Right lobe of liver (tissue), 6 donors: ENCODE measurements around the gene PMEPA1. TPM values are rescaled to one million over a fixed set of nuclear protein-coding genes. Genes with fewer than 3 reads are reported as not detected.

Source experiments
- ATAC-seq, 4 donors: fragments of 200-7000 bp; cut with Tn5 transposase; one replicate each; pipeline ENCODE4 v1.9.1; 2020; ENCODE audit warnings: mild to moderate bottlenecking in 4 of 4, moderate library complexity in 4 of 4
- DNase-seq, 3 donors: peaks; one replicate each; pipeline ENCODE4 v3.0.0-alpha.2; 2020
- H3K27ac ChIP-seq, 3 donors: fragments of 200-600 bp; one replicate each; pipeline ENCODE4 v1.8.0; 2022
- H3K27me3 ChIP-seq, 2 donors: fragments of 200-600 bp; one replicate each; pipeline ENCODE4 v1.8.0; 2022
- H3K36me3 ChIP-seq, 4 donors: fragments of 200-600 bp; sonication (generic) in 1 of 4; one replicate each; pipeline versions ENCODE4 v1.5.1 to v1.8.0; 2017 to 2022; ENCODE audit warnings: control low read depth in 1 of 4
- H3K4me1 ChIP-seq, 4 donors: fragments of 200-600 bp; sonication (generic) in 1 of 4; one replicate each; pipeline versions ENCODE4 v1.5.1 to v1.8.0; 2017 to 2022; ENCODE audit warnings: control low read depth in 1 of 4
- H3K4me3 ChIP-seq, 3 donors: fragments of 200-600 bp; one replicate each; pipeline ENCODE4 v1.8.0; 2022
- H3K9me3 ChIP-seq, 4 donors: fragments of 200-600 bp; sonication (generic) in 1 of 4; one replicate each; pipeline versions ENCODE4 v1.5.1 to v1.8.0; 2017 to 2022; ENCODE audit warnings: control low read depth in 1 of 4
- CTCF ChIP-seq, 4 donors: fragments of 200-600 bp in 3 of 4; fragments of 450-650 bp in 1 of 4; IDR thresholded peaks; one replicate each; pipeline versions ENCODE4 v1.5.1 to v1.8.0; 2016 to 2022; ENCODE audit warnings: antibody characterized with exemption in 4 of 4, mild to moderate bottlenecking in 2 of 4
- POLR2A ChIP-seq: fragments of 450-650 bp; IDR thresholded peaks from one replicate; pipeline ENCODE4 v1.6.1; 2017; ENCODE audit warnings: antibody characterized with exemption, mild to moderate bottlenecking
- WGBS: methylation state at CpG from one replicate; pipeline ENCODE4 v1.1.6; 2018; ENCODE audit warnings: low coverage, low lambda C conversion rate; ENCODE audit not compliant: insufficient coverage; ENCODE audit errors: missing lambda C conversion rate; 5-methylcytosine and 5-hydroxymethylcytosine counted together
- intact Hi-C, 2 donors: fragments of 100-400 bp; cut with DNase I; formaldehyde crosslinking; loops; one replicate each; pipeline versions ENCODE4 v1.11.2 to v1.14.1; 2022
- total RNA-seq, 6 experiments: library from RNA; depleted of rRNA in 2 of 6; stranded (reverse); fragments of >200 nt in 2 of 6; fragmentation: NEBNext Ultra II Directional in 3 of 6; extraction: Animal tissue kit (Norgen Biotek cat#: 25700) in 3 of 6; gene quantifications; one replicate each; pipeline versions ENCODE4 v1.1.0 to v1.2.4, GENCODE V29; 2016 to 2023
- donor health status: DM: no; HTN: yes; CAD: no.
- donor health status: DM: no; HTN: no; CAD: no.
- donor health status: DM: no; HTN: no; CAD: no.
- donor health status: DM: no; HTN: yes; CAD: no.
- donor health status: DM: no; HTN: yes; CAD: no.

Gene PMEPA1
- total RNA-seq, 6 experiments from 2014 or later, result 0.50 to 2.3 (median 1.4) TPM

- H3K4me1 ChIP-seq, result no peaks in the 10 kb centered on the region
- no peak overlapping the region for H3K4me3 ChIP-seq
- no peak overlapping the region for H3K27ac ChIP-seq
- H3K27me3 ChIP-seq, result no peaks in the 10 kb centered on the region
- intact Hi-C loops, result no loop called here
- TF ChIP-seq CTCF (IDR thresholded peaks at IDR 0.05) (no peak), POLR2A (no peak)
- DNase-seq (no peak), ATAC-seq (no peak)
- no peaks in the 10 kb centered on the region for H3K36me3 ChIP-seq
- no peaks in the 10 kb centered on the region for H3K9me3 ChIP-seq
- WGBS, result 68% methylated on average over 3 of the region's 3 CpGs
These were observed 18.0 kb upstream of the PMEPA1 start for GRCh38 chr20:57727863-57728262.

- Histone ChIP-seq H3K27me3 (no peaks in the 10 kb centered on the region), H3K27ac (no peak overlapping the region), H3K4me1 (no peaks in the 10 kb centered on the region), H3K4me3 (no peak overlapping the region), H3K9me3 (no peaks in the 10 kb centered on the region), H3K36me3 (no peaks in the 10 kb centered on the region)
- ATAC-seq (no peak), DNase-seq (no peak)
- 53% methylated on average over 3 of the region's 9 CpGs for WGBS
- TF ChIP-seq CTCF (IDR thresholded peaks at IDR 0.05) (no peak), POLR2A (no peak)
- intact Hi-C loops, result no loop called here
These were observed 15.8 kb upstream of the PMEPA1 start for GRCh38 chr20:57725636-57726035.

GRCh38 chr20:57724610-57725405 is 15.0 kb upstream of the PMEPA1 start:
- TF ChIP-seq POLR2A, result no peak
- no peak for TF ChIP-seq CTCF (IDR thresholded peaks at IDR 0.05)
- H3K36me3 ChIP-seq, result no peaks in the 10 kb centered on the region
- no peaks in the 10 kb centered on the region for H3K27me3 ChIP-seq
- no peak for ATAC-seq
- WGBS, result 66% methylated on average over 14 of the region's 16 CpGs
- intact Hi-C loops, result no loop called here
- no peaks in the 10 kb centered on the region for H3K4me1 ChIP-seq
- no peaks in the 10 kb centered on the region for H3K9me3 ChIP-seq
- no peak overlapping the region for H3K27ac ChIP-seq
- DNase-seq, result no peak
- H3K4me3 ChIP-seq, result no peak overlapping the region

GRCh38 chr20:57723816-57724215 is 14.0 kb upstream of the PMEPA1 start:
- TF ChIP-seq POLR2A, result no peak
- TF ChIP-seq CTCF (IDR thresholded peaks at IDR 0.05), result no peak
- Histone ChIP-seq H3K4me1 (no peaks in the 10 kb centered on the region), H3K4me3 (no peak overlapping the region), H3K27ac (no peak overlapping the region), H3K27me3 (peaks cover 0 to 5% of the 10 kb centered on the region in 2 donors), H3K9me3 (no peaks in the 10 kb centered on the region), H3K36me3 (no peaks in the 10 kb centered on the region)
- WGBS, result 76% methylated on average over 3 of the region's 7 CpGs
- no peak for DNase-seq
- ATAC-seq, result no peak
- intact Hi-C loops, result no loop called here
